Uterus (tissue), 2 donors: Measurements from ENCODE around the gene PRKD1.

Experiments
- CTCF ChIP-seq, 4 experiments: fragments of 200-600 bp in 2 of 4; fragments of 450-650 bp in 2 of 4; sonication (generic) in 2 of 4; IDR thresholded peaks; one replicate each; pipeline ENCODE4 v1.5.1; 2016 to 2019; ENCODE audit warnings: antibody characterized with exemption in 4 of 4, mild to moderate bottlenecking in 2 of 4, moderate library complexity in 1 of 4
- POLR2A ChIP-seq, 2 donors: fragments of 450-650 bp; IDR thresholded peaks; one replicate each; pipeline ENCODE4 v1.6.1; 2016; ENCODE audit warnings: antibody characterized with exemption in 2 of 2, mild to moderate bottlenecking in 1 of 2, moderate library complexity in 1 of 2

- no peak for TF ChIP-seq POLR2A (IDR thresholded peaks at IDR 0.05)
- TF ChIP-seq CTCF (IDR thresholded peaks at IDR 0.05) = no peak
Measured at GRCh38 chr14:29783556-29783955, 144.1 kb downstream of the PRKD1 start.
